ENCODE measurements around the gene ZNF512. TPM values are rescaled to one million over a fixed set of nuclear protein-coding genes. Genes with fewer than 3 reads are reported as not detected.
A peak's percentile ranks its signal among the peaks of the same experiment; 100 is the strongest.

ZNF512 gene
- total RNA-seq, 1 donor from 2014 or later: 55.9 TPM

- DNase-seq (ENCODE audit: low read depth): peak; percentile 65
- Histone ChIP-seq H3K36me3 (ENCODE audit: control insufficient read depth, insufficient read depth, low read length) (no peaks in the 10 kb centered on the region), H3K27me3 (ENCODE audit: control insufficient read depth, insufficient read depth, low read length) (no peaks in the 10 kb centered on the region), H3K4me3 (ENCODE audit: low read depth, low read length) (no peak overlapping the region)
- TF ChIP-seq, protein P1, sequence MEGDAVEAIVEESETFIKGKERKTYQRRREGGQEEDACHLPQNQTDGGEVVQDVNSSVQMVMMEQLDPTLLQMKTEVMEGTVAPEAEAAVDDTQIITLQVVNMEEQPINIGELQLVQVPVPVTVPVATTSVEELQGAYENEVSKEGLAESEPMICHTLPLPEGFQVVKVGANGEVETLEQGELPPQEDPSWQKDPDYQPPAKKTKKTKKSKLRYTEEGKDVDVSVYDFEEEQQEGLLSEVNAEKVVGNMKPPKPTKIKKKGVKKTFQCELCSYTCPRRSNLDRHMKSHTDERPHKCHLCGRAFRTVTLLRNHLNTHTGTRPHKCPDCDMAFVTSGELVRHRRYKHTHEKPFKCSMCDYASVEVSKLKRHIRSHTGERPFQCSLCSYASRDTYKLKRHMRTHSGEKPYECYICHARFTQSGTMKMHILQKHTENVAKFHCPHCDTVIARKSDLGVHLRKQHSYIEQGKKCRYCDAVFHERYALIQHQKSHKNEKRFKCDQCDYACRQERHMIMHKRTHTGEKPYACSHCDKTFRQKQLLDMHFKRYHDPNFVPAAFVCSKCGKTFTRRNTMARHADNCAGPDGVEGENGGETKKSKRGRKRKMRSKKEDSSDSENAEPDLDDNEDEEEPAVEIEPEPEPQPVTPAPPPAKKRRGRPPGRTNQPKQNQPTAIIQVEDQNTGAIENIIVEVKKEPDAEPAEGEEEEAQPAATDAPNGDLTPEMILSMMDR (IDR thresholded peaks at IDR 0.05; ENCODE audit: insufficient read depth, low read length, poor library complexity, severe bottlenecking): no peak
Observed at GRCh38 chr2:27566628-27567027, 16.2 kb upstream of the ZNF512 start.

- TF ChIP-seq, protein P1 (IDR thresholded peaks at IDR 0.05; ENCODE audit: insufficient read depth, low read length, poor library complexity, severe bottlenecking): no peak
- Histone ChIP-seq H3K36me3 (ENCODE audit: control insufficient read depth, insufficient read depth, low read length) (no peaks in the 10 kb centered on the region), H3K27me3 (ENCODE audit: control insufficient read depth, insufficient read depth, low read length) (no peaks in the 10 kb centered on the region), H3K4me3 (ENCODE audit: low read depth, low read length) (no peak overlapping the region)
- no peak for DNase-seq (ENCODE audit: low read depth)
Observed at GRCh38 chr2:27569398-27569797, 13.4 kb upstream of the ZNF512 start.

- TF ChIP-seq, protein P1 (IDR thresholded peaks at IDR 0.05; ENCODE audit: insufficient read depth, low read length, poor library complexity, severe bottlenecking): no peak
- Histone ChIP-seq H3K27me3 (ENCODE audit: control insufficient read depth, insufficient read depth, low read length) (no peaks in the 10 kb centered on the region), H3K36me3 (ENCODE audit: control insufficient read depth, insufficient read depth, low read length) (no peaks in the 10 kb centered on the region), H3K4me3 (ENCODE audit: low read depth, low read length) (no peak overlapping the region)
- no peak for DNase-seq (ENCODE audit: low read depth)
Observed at GRCh38 chr2:27571197-27571596, 11.6 kb upstream of the ZNF512 start.

- DNase-seq (ENCODE audit: low read depth): no peak
- no peaks in the 10 kb centered on the region for H3K27me3 ChIP-seq (ENCODE audit: control insufficient read depth, insufficient read depth, low read length)
- no peak overlapping the region for H3K4me3 ChIP-seq (ENCODE audit: low read depth, low read length)
- no peaks in the 10 kb centered on the region for H3K36me3 ChIP-seq (ENCODE audit: control insufficient read depth, insufficient read depth, low read length)
- TF ChIP-seq, protein P1 (IDR thresholded peaks at IDR 0.05; ENCODE audit: insufficient read depth, low read length, poor library complexity, severe bottlenecking): no peak
Observed at GRCh38 chr2:27571681-27572080, 11.2 kb upstream of the ZNF512 start.

GRCh38 chr2:27572439-27572838 lies 10.4 kb upstream of the ZNF512 start:
- Histone ChIP-seq H3K36me3 (ENCODE audit: control insufficient read depth, insufficient read depth, low read length) (no peaks in the 10 kb centered on the region), H3K27me3 (ENCODE audit: control insufficient read depth, insufficient read depth, low read length) (no peaks in the 10 kb centered on the region), H3K4me3 (ENCODE audit: low read depth, low read length) (no peak overlapping the region)
- no peak for DNase-seq (ENCODE audit: low read depth)
- TF ChIP-seq, protein P1 (IDR thresholded peaks at IDR 0.05; ENCODE audit: insufficient read depth, low read length, poor library complexity, severe bottlenecking): no peak

- TF ChIP-seq, protein P1 (IDR thresholded peaks at IDR 0.05; ENCODE audit: insufficient read depth, low read length, poor library complexity, severe bottlenecking): no peak
- Histone ChIP-seq H3K27me3 (ENCODE audit: control insufficient read depth, insufficient read depth, low read length) (no peaks in the 10 kb centered on the region), H3K4me3 (ENCODE audit: low read depth, low read length) (no peak overlapping the region), H3K36me3 (ENCODE audit: control insufficient read depth, insufficient read depth, low read length) (no peaks in the 10 kb centered on the region)
- no peak for DNase-seq (ENCODE audit: low read depth)
Observed at GRCh38 chr2:27572998-27573429, 9.8 kb upstream of the ZNF512 start.

All from kidney epithelial cell (primary cell).